HG03064 (cell line): ENCODE measurements around the gene DDX50.
A peak's percentile ranks its signal among the peaks of the same experiment; 100 is the strongest.
"Not testable (repeated sequence)": the region's sequence is repeated elsewhere in the genome, so short reads cannot be mapped to it uniquely, and the experiment has no call there.

Experiments used
- ATAC-seq: cut with Tn5 transposase; IDR thresholded peaks from one replicate; pipeline ENCODE4 v1.9.1; 2021; ENCODE audit warnings: low read depth; ENCODE audit not compliant: unreplicated experiment

DDX50 gene, protein sequence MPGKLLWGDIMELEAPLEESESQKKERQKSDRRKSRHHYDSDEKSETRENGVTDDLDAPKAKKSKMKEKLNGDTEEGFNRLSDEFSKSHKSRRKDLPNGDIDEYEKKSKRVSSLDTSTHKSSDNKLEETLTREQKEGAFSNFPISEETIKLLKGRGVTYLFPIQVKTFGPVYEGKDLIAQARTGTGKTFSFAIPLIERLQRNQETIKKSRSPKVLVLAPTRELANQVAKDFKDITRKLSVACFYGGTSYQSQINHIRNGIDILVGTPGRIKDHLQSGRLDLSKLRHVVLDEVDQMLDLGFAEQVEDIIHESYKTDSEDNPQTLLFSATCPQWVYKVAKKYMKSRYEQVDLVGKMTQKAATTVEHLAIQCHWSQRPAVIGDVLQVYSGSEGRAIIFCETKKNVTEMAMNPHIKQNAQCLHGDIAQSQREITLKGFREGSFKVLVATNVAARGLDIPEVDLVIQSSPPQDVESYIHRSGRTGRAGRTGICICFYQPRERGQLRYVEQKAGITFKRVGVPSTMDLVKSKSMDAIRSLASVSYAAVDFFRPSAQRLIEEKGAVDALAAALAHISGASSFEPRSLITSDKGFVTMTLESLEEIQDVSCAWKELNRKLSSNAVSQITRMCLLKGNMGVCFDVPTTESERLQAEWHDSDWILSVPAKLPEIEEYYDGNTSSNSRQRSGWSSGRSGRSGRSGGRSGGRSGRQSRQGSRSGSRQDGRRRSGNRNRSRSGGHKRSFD

GRCh38 chr10:68901105-68901927, at the start of gene DDX50:
DDX50 (plus strand) TSS chr10:68901315; CDS start chr10:68901385, 70 bp downstream.
- ATAC-seq = peak; percentile 96

DNA sequence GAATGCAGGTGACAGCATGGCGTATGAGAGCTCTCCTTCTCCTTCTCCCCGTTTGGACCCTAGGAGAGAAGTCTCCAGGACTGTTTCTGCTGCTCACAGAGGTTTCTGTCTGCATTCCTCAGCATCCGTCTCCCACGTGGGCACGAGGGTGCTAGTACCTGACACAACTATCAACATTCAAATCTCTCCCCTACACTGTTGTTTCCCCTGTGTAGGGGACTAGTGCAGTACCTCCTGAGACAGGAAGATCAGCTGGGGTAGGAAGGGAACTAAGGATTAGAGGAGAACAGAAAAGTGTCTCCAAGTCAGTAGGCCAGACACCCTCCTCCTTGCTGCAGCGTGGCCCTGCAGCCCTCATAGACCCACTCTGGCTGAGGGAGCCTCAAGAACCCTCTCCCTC, 44.8 kb upstream of the DDX50 start:
- no peak for ATAC-seq

DNA sequence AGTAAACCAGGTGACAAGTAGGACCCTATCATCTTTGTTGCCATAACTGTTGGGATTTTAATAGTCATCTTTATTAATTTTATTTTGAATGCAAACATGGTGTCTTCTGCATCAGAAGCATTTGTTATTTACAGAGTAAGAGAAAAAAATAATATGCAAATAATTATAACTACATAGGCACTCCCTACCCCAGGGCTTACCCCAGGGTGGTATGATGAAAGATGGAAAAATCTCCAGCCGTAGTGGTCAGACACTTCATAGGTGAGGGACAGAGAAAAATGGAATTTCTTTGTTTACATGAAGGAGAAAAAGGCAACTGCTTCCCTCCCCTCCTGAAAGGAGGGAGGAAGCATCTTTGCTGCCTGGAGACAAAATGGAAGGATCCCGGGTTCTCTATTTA, 44.1 kb upstream of the DDX50 start:
- ATAC-seq = no peak

DNA sequence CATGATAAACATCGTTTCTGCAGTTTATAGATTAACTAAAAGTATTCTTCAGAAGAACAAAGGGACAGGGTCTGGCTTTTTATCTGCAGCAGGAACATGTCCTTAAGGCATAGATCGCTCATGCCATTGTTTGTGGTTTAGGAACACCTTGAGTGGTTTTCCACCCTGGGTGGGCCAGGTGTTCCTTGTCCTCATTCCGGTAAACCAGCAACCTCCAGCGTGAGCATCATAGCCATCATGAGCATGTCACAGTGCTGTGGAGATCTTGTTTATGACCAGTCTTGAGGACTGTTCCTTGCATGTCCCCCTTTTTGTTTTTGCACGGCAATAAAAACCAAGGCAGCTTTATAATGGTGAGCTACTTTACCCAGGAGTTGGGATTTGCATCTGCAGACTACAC, 39.9 kb upstream of the DDX50 start:
- no peak for ATAC-seq

DNA sequence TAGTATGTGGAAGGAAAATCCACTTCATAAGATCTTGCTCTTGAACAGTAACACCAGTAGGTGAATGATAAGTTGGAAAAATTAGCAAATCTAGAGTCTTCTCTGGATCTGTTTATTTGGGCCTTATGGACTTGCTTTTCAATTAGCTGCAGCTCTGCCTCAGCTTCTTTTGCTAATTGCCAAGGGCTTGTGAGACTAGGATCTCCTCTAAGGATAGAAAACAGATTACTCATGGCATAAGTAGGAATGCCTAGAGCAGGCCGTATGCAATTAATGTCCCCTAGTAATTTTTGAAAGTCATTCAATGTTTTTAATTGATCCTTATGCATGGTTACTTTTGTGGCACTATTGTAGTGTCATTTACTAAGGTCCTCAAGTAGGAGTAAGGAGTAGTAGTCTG, 36.5 kb upstream of the DDX50 start:
- ATAC-seq = no peak

GRCh38 chr10:68868173-68868572, 32.9 kb upstream of the DDX50 start:
- ATAC-seq = not testable (repeated sequence)

GRCh38 chr10:68869623-68870022, 31.5 kb upstream of the DDX50 start:
- ATAC-seq = no peak

DNA sequence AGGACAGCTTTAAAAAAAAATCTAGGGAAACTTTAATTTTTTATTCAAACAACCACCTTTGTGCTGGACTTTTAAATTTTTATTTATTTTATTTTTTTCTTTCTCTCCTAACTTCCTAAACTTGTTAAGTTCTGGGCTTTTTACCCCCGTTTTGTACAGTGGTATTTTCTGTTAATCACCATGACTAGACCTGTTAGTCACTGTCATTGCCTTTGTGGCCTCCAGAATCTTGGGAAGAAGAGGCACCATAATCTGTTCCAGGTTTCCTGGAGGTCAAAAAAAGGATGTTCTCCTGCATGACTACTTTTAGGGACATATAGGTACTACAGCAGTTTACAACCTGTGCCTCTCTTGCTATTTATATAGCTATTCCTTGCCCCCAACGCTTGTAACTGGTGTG, 31.1 kb upstream of the DDX50 start:
- ATAC-seq = no peak

- no peak for ATAC-seq
Observed at GRCh38 chr10:68870545-68871104, 30.5 kb upstream of the DDX50 start.

DNA sequence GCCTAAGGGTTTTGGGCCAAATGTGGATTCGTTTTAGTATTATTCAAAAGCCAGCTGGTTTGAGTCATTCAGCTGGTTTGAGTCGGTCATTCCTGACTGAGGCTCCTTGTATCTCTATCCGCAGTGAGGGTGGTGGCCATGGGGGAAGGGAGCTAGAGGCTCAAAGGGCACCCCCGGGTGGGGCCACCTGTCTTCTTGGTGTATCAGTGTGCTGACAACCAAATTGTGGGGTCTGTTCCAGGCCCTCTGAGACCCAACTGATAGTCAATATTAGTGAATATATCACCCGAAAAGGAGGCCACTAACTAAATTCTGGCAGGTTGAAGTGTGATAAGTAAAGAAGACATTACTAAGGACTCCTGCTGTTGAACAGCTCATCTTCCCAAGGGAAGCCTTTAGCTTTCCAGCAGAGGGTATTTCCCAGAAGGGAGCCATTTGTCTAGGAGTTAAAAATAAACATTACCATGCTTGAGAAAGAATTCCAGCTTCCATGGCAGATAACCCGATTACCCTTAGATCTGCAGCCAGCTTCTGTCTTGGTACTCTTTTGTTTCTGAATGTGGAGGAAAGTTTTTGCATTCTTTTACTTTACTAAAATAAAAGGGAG, 29.9 kb upstream of the DDX50 start:
- no peak for ATAC-seq

GRCh38 chr10:68871731-68872342, 29.3 kb upstream of the DDX50 start:
- ATAC-seq = no peak

DNA sequence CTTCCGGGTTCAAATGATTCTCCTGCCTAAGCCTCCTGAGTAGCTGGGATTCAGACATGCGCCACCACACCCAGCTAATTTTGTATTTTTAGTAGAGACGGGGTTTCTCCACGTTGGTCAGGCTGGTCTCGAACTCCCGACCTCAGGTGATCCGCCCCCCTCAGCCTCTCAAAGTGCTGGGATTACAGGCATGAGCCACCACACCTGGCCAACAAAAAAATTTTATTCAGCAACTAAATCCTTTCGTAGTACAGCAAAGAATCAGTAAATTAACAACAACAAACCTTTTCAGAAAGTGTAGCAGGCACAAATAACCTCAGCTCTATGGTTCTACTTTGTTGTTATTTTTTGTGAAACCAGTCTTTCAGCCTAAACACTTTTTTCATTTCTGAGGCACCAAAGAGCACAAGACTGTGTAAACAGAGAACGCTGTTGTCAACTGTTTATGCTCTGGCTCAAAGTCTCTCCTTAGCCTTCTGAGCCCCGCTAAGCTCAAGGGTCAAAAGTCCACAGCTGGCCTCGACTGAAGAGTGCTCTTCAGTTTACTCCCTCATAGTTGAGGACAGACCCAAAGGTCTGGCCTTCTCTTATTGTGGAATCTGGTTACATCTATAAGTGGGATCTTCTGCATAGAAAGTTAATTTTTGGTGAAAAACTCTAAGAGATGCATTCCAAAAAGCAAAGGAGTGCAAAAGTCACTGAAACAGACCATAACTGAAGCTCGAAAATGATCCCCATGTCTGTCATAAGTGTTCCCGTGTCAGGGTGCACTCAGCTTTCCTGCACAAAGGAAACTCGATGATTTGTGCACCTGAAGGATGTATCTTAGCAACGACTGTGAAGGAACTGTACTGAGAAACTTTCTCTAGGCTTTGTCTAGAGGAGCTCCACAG, 24.6 kb upstream of the DDX50 start:
- no peak for ATAC-seq

DNA sequence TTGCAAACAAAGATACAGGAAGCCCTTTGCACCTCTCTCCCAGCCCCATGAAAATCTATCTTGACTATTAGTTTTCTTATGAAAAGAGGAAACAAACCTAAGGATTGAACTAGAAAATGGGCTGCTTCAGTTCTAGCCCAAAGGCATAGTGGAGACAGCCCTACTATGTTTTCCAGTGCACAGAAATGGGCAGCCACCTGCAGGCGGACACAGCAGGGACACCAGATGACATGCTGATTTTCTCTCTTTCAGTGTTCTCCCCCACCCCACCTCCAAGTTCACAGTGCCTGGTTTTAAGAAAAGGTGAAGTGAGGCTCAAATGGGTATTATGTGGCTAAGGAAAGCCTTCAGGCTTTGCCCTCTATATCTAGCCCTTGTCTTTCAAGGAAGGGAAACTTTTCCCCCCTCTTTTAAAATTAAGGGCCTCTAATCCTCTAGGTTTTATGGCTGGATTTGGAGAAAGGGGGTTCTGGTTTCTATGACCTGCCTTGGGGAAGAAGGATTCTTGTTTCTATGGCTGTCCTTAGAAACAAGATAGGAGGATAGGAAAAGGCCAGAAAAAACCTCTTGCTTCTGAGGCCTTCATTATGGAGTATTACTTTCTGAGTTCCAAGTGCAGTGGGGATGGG, 23.5 kb upstream of the DDX50 start:
- no peak for ATAC-seq

- ATAC-seq = no peak
Observed at GRCh38 chr10:68878496-68878895, 22.6 kb upstream of the DDX50 start.

DNA sequence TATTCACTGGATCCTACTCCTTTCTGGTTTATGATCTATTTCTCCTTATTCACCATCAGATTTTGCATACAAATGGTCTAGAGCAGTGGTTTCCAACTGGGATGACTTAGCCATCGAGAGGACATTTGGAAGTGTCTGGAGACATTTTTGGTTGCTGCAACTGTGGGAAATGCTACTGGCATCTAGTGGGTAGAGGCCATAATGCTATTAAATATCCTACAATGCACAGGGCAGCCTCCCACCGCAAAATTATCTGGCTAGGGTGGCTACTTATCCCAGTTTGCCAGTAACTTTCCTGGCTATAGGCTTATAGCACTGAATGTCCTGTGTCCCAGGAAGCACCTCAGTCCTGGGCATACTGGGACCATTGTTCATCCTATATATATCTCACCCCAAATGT, 21.5 kb upstream of the DDX50 start:
- no peak for ATAC-seq

DNA sequence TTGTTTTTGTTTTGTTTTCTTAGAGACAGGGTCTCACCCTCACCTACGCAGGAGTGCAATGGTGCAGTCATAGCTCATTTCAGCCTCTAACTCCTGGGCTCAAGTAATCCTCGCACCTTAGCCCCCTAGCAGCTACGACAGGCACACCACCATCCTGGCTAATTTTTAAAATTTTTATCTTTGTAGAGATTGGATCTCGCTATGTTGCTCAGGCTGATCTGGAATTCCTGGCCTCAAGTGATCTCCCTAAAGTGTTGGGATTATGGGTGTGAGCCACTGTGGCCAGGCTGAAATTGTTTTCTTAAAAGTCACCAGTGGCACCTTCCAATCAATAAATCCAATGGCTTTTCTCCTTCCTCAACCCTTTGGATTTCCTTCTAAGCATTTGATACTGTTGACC, 20.9 kb upstream of the DDX50 start:
- no peak for ATAC-seq

- no peak for ATAC-seq
Observed at GRCh38 chr10:68895041-68895440, 6.1 kb upstream of the DDX50 start.

GRCh38 chr10:68897336-68897741, 3.8 kb upstream of the DDX50 start:
- no peak for ATAC-seq
